Sigmoid colon (tissue), 4 donors: ENCODE results near the gene IMPG1.

Experiments used
- POLR2A ChIP-seq, 2 donors: fragments of 450-650 bp; IDR thresholded peaks; one replicate each; pipeline ENCODE4 v1.6.1; 2016; ENCODE audit warnings: antibody characterized with exemption in 2 of 2, mild to moderate bottlenecking in 2 of 2, moderate library complexity in 2 of 2
- POLR2AphosphoS5 ChIP-seq, 4 donors: sonication (generic); formaldehyde crosslinking; IDR thresholded peaks; one replicate each; pipeline ENCODE4 v1.6.1; 2017; ENCODE audit warnings: antibody characterized with exemption in 4 of 4
- TF ChIP-seq, protein P1 (sequence below), 4 experiments: fragments of 450-650 bp in 3 of 4; fragments of 200-600 bp in 1 of 4; IDR thresholded peaks; one replicate each; pipeline ENCODE4 v1.5.1; 2016 to 2019; ENCODE audit warnings: antibody characterized with exemption in 4 of 4, mild to moderate bottlenecking in 3 of 4, moderate library complexity in 2 of 4

DNA sequence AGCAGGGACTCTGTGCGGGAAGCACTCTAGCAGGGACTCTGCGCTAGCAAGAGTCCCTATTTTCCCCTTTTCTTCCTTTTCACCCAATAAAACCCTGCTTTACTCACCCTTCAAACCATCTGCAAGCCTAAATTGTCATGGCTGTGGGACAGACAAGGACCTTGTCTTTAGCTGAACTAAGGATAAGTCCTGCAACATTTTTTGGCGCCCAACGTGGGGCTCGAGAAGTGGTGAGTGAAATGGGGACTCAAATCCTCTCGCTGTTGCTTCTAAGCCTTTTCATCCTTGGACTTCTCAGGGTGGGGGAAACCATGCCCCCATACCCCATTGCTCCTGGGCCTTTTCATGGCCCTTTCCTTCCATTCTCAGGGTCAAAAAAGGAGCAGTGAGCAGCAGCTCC lies 46.4 kb downstream of the IMPG1 start:
- TF ChIP-seq POLR2A (IDR thresholded peaks at IDR 0.05) (no peak), POLR2AphosphoS5 (IDR thresholded peaks at IDR 0.05) (no peak)
- TF ChIP-seq, protein P1, sequence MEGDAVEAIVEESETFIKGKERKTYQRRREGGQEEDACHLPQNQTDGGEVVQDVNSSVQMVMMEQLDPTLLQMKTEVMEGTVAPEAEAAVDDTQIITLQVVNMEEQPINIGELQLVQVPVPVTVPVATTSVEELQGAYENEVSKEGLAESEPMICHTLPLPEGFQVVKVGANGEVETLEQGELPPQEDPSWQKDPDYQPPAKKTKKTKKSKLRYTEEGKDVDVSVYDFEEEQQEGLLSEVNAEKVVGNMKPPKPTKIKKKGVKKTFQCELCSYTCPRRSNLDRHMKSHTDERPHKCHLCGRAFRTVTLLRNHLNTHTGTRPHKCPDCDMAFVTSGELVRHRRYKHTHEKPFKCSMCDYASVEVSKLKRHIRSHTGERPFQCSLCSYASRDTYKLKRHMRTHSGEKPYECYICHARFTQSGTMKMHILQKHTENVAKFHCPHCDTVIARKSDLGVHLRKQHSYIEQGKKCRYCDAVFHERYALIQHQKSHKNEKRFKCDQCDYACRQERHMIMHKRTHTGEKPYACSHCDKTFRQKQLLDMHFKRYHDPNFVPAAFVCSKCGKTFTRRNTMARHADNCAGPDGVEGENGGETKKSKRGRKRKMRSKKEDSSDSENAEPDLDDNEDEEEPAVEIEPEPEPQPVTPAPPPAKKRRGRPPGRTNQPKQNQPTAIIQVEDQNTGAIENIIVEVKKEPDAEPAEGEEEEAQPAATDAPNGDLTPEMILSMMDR (IDR thresholded peaks at IDR 0.05): no peak
